HG03066 (cell line): ENCODE data around the gene RGP1.

Source experiments
- ATAC-seq: cut with Tn5 transposase; IDR thresholded peaks from one replicate; pipeline ENCODE4 v1.9.1; 2021; ENCODE audit warnings: low read depth; ENCODE audit not compliant: unreplicated experiment

Gene RGP1

DNA sequence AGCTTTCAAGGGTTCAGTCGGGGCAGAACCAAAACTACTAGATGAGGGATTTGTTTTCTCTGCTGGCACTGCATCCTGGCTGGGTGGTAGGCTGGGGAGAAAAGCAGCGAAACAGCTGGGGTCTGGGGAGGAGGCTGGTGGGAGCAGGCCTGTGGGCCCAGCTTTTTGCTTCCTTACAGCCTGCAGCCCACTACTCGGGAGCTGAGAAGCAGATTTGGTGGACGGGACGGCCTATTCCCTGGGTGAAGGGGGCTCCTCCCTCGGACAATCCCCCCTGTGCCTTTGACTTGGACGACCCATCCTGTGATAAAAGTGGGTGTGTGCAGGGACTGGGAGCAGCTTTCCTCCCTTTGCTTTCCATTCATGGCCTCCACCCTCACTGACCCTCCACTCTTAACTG, 51.4 kb downstream of the RGP1 start:
- no peak for ATAC-seq

DNA sequence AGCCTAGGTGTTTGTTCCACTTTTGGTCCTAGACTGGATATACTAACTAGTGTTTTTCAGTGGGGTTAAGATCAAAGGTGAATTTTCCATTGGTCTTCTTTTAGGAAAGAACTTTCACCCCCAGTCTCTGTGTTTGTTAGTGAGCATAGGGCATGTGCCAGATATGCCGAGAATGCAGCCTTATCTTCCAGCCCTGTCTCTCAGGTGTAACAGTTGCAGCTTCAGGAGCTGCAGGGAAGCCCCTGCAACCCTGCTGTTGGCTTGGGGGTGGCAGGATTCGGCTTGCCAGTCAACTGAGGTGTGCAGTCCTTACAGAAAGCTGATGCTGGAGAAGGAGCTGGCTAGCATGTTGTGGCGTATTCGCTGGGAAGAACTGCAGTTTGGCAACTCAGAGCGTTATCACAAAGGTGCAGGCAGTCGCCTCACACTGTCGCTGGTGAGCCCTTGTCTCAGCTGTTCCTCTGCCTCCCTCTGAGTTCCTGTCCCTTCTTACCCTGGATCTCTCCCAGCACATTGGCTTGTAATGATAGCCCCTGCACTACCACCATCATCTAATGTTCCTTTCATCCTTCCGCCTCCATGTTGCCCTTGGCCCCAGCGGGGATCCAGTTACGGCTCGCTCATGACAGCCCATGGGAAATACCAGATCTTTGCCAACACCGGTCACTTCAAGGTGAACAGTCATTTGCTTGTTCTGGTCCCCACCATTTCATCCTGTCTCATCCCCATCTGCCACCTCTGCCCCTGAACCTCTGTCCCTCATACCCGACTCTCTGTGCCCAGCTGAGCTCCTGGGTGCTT, 52.4 kb downstream of the RGP1 start:
- no peak for ATAC-seq

DNA sequence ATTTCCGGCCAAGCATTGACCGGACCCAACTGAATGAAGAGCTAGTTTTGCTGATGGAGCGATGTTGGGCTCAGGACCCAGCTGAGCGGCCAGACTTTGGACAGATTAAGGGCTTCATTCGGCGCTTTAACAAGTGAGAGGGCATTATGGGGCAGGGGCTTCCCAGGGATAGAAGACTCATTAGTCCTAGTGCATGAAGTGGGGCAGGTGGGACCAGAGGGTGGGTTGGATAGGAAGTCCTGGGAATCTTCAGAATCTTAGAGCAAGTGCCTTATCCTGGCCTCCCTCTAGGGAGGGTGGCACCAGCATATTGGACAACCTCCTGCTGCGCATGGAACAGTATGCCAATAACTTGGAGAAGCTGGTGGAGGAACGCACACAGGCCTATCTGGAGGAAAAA, 57.0 kb downstream of the RGP1 start:
- ATAC-seq: no peak
